H1 (cell line): ENCODE results near the gene ERCC6L. TPM values are rescaled to one million over a fixed set of nuclear protein-coding genes. Genes with fewer than 3 reads are reported as not detected.

Source experiments
- BACH1 ChIP-seq: IDR thresholded peaks from 2 replicates; pipeline ENCODE4 v1.6.1; 2012; ENCODE audit warnings: low read length, improper control_type of control experiment
- RNF2 ChIP-seq: fragments of 200-900, 300-1000 bp; sonication (generic); IDR thresholded peaks from 2 replicates; pipeline ENCODE4 v1.7.1; 2016; ENCODE audit warnings: borderline replicate concordance, low read depth, mild to moderate bottlenecking, antibody characterized with exemption, low read length; ENCODE audit not compliant: poor library complexity, severe bottlenecking; ENCODE audit errors: missing control alignments
- SIX5 ChIP-seq: IDR thresholded peaks from 2 replicates; pipeline ENCODE4 v1.6.1; 2011; ENCODE audit warnings: mild to moderate bottlenecking, low read depth, low read length
- SRF ChIP-seq: IDR thresholded peaks from 2 replicates; pipeline ENCODE4 v1.6.1; 2011; ENCODE audit warnings: mild to moderate bottlenecking, low read depth, low read length, moderate library complexity
- polyA plus RNA-seq, 7 experiments: library from polyadenylated mRNA; depleted of rRNA in 3 of 7; stranded (reverse) in 5 of 7; unstranded in 2 of 7; fragments of >200 nt in 5 of 7; fragments of 200-250 nt in 2 of 7; gene quantifications; 1 replicate in 5 of 7; 2 replicates in 1 of 7; 4 replicates in 1 of 7; pipeline versions ENCODE4 v1.2.1 to v1.2.3, GENCODE V29; 2011 to 2013; ENCODE audit warnings: missing spikeins in 2 of 7, mixed read lengths in 2 of 7
- total RNA-seq: library from RNA; stranded (reverse); fragmentation: NEBNext Ultra II Directional; extraction: Animal tissue kit (Norgen Biotek cat#: 25700); gene quantifications from 2 replicates; pipeline ENCODE4 v1.2.1, GENCODE V29; 2021
- TF ChIP-seq, protein P1 (sequence below): fragments of 300-600 bp; sonication (generic); IDR thresholded peaks from 2 replicates; pipeline ENCODE4 v1.7.1; 2012; ENCODE audit warnings: low read length, moderate library complexity, mild to moderate bottlenecking, inconsistent platforms; ENCODE audit not compliant: insufficient replicate concordance

Gene ERCC6L
- total and polyA plus RNA-seq, 2 of the 8 experiments (the other 6 are each of a cell fraction or from before 2014, with no cell fraction given): 4.0 to 23.9 TPM

DNA sequence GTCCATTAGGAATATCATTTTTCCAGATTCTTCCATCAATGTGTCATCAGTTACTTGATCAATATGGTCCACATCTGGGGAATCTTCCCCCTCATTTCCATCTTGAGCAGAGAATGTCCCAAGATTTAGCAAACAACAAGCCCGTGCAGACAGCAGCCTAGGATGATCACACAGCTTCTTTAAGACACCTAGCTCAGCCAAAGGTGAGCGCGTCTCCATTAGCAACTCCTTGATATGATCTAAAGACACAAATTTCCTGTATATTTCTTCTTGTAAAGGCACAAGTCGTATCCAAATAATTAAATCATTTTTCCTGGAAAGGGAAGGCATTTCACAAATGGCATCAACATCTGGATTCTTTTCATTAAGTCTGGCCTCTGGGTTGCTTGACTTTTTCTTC lies 31.5 kb downstream of the ERCC6L start (continued):
- TF ChIP-seq RNF2 (no peak), SRF (no peak), BACH1 (no peak), SIX5 (no peak)
- TF ChIP-seq, protein P1, sequence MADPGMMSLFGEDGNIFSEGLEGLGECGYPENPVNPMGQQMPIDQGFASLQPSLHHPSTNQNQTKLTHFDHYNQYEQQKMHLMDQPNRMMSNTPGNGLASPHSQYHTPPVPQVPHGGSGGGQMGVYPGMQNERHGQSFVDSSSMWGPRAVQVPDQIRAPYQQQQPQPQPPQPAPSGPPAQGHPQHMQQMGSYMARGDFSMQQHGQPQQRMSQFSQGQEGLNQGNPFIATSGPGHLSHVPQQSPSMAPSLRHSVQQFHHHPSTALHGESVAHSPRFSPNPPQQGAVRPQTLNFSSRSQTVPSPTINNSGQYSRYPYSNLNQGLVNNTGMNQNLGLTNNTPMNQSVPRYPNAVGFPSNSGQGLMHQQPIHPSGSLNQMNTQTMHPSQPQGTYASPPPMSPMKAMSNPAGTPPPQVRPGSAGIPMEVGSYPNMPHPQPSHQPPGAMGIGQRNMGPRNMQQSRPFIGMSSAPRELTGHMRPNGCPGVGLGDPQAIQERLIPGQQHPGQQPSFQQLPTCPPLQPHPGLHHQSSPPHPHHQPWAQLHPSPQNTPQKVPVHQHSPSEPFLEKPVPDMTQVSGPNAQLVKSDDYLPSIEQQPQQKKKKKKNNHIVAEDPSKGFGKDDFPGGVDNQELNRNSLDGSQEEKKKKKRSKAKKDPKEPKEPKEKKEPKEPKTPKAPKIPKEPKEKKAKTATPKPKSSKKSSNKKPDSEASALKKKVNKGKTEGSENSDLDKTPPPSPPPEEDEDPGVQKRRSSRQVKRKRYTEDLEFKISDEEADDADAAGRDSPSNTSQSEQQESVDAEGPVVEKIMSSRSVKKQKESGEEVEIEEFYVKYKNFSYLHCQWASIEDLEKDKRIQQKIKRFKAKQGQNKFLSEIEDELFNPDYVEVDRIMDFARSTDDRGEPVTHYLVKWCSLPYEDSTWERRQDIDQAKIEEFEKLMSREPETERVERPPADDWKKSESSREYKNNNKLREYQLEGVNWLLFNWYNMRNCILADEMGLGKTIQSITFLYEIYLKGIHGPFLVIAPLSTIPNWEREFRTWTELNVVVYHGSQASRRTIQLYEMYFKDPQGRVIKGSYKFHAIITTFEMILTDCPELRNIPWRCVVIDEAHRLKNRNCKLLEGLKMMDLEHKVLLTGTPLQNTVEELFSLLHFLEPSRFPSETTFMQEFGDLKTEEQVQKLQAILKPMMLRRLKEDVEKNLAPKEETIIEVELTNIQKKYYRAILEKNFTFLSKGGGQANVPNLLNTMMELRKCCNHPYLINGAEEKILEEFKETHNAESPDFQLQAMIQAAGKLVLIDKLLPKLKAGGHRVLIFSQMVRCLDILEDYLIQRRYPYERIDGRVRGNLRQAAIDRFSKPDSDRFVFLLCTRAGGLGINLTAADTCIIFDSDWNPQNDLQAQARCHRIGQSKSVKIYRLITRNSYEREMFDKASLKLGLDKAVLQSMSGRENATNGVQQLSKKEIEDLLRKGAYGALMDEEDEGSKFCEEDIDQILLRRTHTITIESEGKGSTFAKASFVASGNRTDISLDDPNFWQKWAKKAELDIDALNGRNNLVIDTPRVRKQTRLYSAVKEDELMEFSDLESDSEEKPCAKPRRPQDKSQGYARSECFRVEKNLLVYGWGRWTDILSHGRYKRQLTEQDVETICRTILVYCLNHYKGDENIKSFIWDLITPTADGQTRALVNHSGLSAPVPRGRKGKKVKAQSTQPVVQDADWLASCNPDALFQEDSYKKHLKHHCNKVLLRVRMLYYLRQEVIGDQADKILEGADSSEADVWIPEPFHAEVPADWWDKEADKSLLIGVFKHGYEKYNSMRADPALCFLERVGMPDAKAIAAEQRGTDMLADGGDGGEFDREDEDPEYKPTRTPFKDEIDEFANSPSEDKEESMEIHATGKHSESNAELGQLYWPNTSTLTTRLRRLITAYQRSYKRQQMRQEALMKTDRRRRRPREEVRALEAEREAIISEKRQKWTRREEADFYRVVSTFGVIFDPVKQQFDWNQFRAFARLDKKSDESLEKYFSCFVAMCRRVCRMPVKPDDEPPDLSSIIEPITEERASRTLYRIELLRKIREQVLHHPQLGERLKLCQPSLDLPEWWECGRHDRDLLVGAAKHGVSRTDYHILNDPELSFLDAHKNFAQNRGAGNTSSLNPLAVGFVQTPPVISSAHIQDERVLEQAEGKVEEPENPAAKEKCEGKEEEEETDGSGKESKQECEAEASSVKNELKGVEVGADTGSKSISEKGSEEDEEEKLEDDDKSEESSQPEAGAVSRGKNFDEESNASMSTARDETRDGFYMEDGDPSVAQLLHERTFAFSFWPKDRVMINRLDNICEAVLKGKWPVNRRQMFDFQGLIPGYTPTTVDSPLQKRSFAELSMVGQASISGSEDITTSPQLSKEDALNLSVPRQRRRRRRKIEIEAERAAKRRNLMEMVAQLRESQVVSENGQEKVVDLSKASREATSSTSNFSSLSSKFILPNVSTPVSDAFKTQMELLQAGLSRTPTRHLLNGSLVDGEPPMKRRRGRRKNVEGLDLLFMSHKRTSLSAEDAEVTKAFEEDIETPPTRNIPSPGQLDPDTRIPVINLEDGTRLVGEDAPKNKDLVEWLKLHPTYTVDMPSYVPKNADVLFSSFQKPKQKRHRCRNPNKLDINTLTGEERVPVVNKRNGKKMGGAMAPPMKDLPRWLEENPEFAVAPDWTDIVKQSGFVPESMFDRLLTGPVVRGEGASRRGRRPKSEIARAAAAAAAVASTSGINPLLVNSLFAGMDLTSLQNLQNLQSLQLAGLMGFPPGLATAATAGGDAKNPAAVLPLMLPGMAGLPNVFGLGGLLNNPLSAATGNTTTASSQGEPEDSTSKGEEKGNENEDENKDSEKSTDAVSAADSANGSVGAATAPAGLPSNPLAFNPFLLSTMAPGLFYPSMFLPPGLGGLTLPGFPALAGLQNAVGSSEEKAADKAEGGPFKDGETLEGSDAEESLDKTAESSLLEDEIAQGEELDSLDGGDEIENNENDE: no peak
